Caco-2 (cell line): ENCODE data around the gene TRIM54. TPM values are rescaled to one million over a fixed set of nuclear protein-coding genes. Genes with fewer than 3 reads are reported as not detected.

Experiments
- BruUV-seq: library from RNA; stranded (reverse); fragments of 400-500 nt; replicated peaks from 2 replicates; lab custom pipeline; 2021; lab: Mats Ljungman, UMichigan
- CTCF ChIA-PET: fragments of 300-600 bp; sonication (Branson Sonifier 250); formaldehyde crosslinking; loops from one replicate; lab custom pipeline; 2022; ENCODE audit warnings: antibody characterized with exemption; lab: Charles Lee
- POLR2A ChIA-PET: fragments of 300-600 bp; sonication (Branson Sonifier 250); formaldehyde crosslinking; loops from one replicate; lab custom pipeline; 2022; ENCODE audit warnings: antibody characterized with exemption; lab: Charles Lee
- DNase-seq, 2 experiments: peaks; one replicate each; pipeline versions ENCODE4 v3.0.0 to v3.0.0-alpha.2; 2020 to 2022
- H3K27me3 ChIP-seq: replicated peaks from 2 replicates; pipeline ENCODE4 v1.6.0; 2011; ENCODE audit warnings: low read length; ENCODE audit not compliant: control insufficient read depth, insufficient read depth
- H3K36me3 ChIP-seq: 2 replicates; pipeline ENCODE4 v1.5.1; 2011; ENCODE audit warnings: low read length; ENCODE audit not compliant: control insufficient read depth, insufficient read depth
- H3K4me1 ChIP-seq: fragments of 250-450 bp; sonication (Bioruptor Pico); 2 replicates; pipeline ENCODE4 v1.5.1; 2020; ENCODE audit warnings: mild to moderate bottlenecking
- H3K4me3 ChIP-seq: 2 replicates; pipeline ENCODE4 v1.5.1; 2011; ENCODE audit warnings: low read depth, mild to moderate bottlenecking, control low read depth, low read length
- H3K9me3 ChIP-seq: fragments of 250-450 bp; sonication (Bioruptor Pico); 2 replicates; pipeline ENCODE4 v1.5.1; 2020; ENCODE audit warnings: mild to moderate bottlenecking, moderate library complexity
- H3K27ac Mint-ChIP-seq: one replicate; pipeline ENCODE4 v1.8.0; 2022; ENCODE audit warnings: mixed read lengths; ENCODE audit not compliant: unreplicated experiment
- H3K27me3 Mint-ChIP-seq: one replicate; pipeline ENCODE4 v1.8.0; 2022; ENCODE audit warnings: mixed read lengths; ENCODE audit not compliant: insufficient read depth, unreplicated experiment
- H3K36me3 Mint-ChIP-seq: one replicate; pipeline ENCODE4 v1.8.0; 2022; ENCODE audit warnings: mild to moderate bottlenecking, mixed read lengths; ENCODE audit not compliant: insufficient read depth, unreplicated experiment
- H3K4me1 Mint-ChIP-seq: one replicate; pipeline ENCODE4 v1.8.0; 2022; ENCODE audit warnings: low read depth, mixed read lengths; ENCODE audit not compliant: unreplicated experiment
- H3K4me3 Mint-ChIP-seq: one replicate; pipeline ENCODE4 v1.8.0; 2022; ENCODE audit warnings: mild to moderate bottlenecking, moderate library complexity, mixed read lengths; ENCODE audit not compliant: unreplicated experiment
- H3K9me3 Mint-ChIP-seq: one replicate; pipeline ENCODE4 v1.8.0; 2022; ENCODE audit warnings: mixed read lengths; ENCODE audit not compliant: unreplicated experiment
- intact Hi-C: fragments of 100-400 bp; cut with micrococcal nuclease; formaldehyde crosslinking; loops from one replicate; pipeline ENCODE4 v1.10.0; 2022; ENCODE audit not compliant: unreplicated experiment
- total RNA-seq: library from RNA; stranded (reverse); gene quantifications from 2 replicates; pipeline ENCODE4 v1.2.3, GENCODE V29; 2022
- TF ChIP-seq, protein P1 (sequence below), 2 experiments: fragments of 200-600 bp in 1 of 2; IDR thresholded peaks; 1 replicate in 1 of 2; 2 replicates in 1 of 2; pipeline versions ENCODE4 v1.5.1 to v1.8.0; 2011 to 2022; ENCODE audit warnings: antibody characterized with exemption in 1 of 2, control low read depth in 1 of 2, inconsistent platforms in 1 of 2, low read depth in 1 of 2, low read length in 1 of 2, mild to moderate bottlenecking in 1 of 2, moderate library complexity in 1 of 2; ENCODE audit not compliant: insufficient read depth in 1 of 2, severe bottlenecking in 1 of 2, unreplicated experiment in 1 of 2

The TRIM54 gene
- total RNA-seq, 1 experiment from 2014 or later, result 0.25 TPM

DNA sequence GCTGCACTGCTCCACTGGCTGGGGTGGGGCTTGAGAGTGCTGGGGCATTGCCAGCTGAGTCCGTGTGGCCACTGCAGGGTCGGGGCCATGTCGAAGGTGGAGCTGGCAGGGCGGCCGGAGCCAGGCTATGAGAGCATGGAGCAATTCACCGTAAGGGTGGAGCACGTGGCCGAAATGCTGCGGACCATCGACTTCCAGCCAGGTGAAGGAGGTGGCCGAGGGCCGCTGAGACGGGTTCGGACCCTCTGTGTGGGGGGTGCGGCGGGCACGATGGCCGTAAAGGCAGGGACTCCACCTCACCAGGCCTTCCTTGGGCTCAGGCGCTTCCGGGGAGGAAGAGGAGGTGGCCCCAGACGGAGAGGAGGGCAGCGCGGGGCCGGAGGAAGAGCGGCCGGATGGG, 23.9 kb downstream of the TRIM54 start:
- TF ChIP-seq, protein P1, sequence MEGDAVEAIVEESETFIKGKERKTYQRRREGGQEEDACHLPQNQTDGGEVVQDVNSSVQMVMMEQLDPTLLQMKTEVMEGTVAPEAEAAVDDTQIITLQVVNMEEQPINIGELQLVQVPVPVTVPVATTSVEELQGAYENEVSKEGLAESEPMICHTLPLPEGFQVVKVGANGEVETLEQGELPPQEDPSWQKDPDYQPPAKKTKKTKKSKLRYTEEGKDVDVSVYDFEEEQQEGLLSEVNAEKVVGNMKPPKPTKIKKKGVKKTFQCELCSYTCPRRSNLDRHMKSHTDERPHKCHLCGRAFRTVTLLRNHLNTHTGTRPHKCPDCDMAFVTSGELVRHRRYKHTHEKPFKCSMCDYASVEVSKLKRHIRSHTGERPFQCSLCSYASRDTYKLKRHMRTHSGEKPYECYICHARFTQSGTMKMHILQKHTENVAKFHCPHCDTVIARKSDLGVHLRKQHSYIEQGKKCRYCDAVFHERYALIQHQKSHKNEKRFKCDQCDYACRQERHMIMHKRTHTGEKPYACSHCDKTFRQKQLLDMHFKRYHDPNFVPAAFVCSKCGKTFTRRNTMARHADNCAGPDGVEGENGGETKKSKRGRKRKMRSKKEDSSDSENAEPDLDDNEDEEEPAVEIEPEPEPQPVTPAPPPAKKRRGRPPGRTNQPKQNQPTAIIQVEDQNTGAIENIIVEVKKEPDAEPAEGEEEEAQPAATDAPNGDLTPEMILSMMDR (IDR thresholded peaks at IDR 0.05; ENCODE audit: insufficient read depth in 1 of 2, low read depth in 1 of 2, low read length in 1 of 2, severe bottlenecking in 1 of 2, unreplicated experiment in 1 of 2), result no peak
- Mint-ChIP-seq H3K27me3 (peaks cover 3% of the 10 kb centered on the region), H3K4me1 (no peaks in the 10 kb centered on the region), H3K27ac (no peak overlapping the region), H3K36me3 (peaks cover 7% of the 10 kb centered on the region), H3K9me3 (no peaks in the 10 kb centered on the region), H3K4me3 (peak overlapping the region; percentile 33)
- ChIA-PET CTCF (no interaction called here), POLR2A (no interaction called here)
- intact Hi-C loops, result no loop called here
- no TSS peak for BruUV-seq
- H3K4me1 ChIP-seq, result peaks cover 6% of the 10 kb centered on the region; the same call in 1 of the 2 replicates
- no peaks in the 10 kb centered on the region for H3K36me3 ChIP-seq
- H3K9me3 ChIP-seq, result no peaks in the 10 kb centered on the region
- DNase-seq, result no peak
- no peak overlapping the region for H3K4me3 ChIP-seq
- H3K27me3 ChIP-seq, result no peaks in the 10 kb centered on the region

DNA sequence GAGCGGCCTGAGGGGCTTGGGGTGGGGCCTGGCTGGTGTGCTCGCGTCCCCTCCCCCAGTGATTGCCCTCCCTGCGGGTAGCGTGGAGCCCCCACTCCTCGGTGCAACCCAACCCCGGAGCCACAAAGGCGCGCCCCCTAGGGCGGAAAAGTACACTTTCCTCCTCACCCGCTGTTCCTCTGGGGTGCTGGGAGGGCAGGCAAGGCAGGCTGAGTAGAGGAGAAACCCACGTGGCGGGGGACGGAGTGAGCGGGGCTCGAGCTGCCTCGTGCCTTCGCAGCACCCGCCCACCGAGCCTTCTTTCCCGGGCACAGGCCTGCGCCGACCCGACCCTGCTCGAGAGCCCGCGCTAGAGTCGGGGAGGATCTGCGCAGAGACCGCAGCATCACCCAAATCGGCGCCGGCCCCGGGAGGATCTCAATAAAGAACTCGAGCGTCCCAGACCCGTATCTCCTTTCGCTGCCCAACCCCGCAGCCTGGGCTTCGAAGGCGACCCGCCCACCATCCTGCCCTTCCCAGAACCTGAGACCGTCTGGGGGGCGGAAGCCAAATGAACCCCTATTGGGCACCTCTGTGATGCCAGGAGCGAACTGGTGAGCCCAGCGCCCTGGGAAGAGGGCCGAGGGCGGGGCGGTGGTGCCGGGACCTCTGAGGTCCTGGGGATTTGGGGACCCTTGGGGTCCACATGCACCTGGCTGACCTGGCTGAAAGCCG, 24.5 kb downstream of the TRIM54 start:
- no peaks in the 10 kb centered on the region for H3K27me3 ChIP-seq
- Mint-ChIP-seq H3K27ac (no peak overlapping the region), H3K36me3 (peaks cover 7% of the 10 kb centered on the region), H3K9me3 (no peaks in the 10 kb centered on the region), H3K4me1 (no peaks in the 10 kb centered on the region), H3K4me3 (peak overlapping the region; percentile 58), H3K27me3 (peaks cover 3% of the 10 kb centered on the region)
- TF ChIP-seq, protein P1 (IDR thresholded peaks at IDR 0.05; ENCODE audit: insufficient read depth in 1 of 2, low read depth in 1 of 2, low read length in 1 of 2, severe bottlenecking in 1 of 2, unreplicated experiment in 1 of 2), result no peak
- DNase-seq, result no peak
- ChIA-PET CTCF (no interaction called here), POLR2A (no interaction called here)
- no peaks in the 10 kb centered on the region for H3K36me3 ChIP-seq
- H3K9me3 ChIP-seq, result no peaks in the 10 kb centered on the region
- peaks cover 6% of the 10 kb centered on the region for H3K4me1 ChIP-seq
- H3K4me3 ChIP-seq, result no peak overlapping the region
- no TSS peak for BruUV-seq
- intact Hi-C loops, result no loop called here

DNA sequence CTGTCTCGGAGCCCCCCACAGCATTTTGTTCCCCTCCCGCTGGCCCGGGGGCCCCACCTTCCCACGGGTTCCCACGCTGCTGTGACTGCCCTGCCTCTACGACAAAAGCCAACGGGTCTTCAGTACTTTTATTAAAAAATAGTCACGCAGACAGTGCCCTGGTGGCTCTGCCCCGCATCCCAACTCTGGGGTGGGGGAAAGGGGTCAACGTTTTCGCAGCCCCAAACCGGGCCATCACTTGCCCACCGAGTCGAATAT, 25.0 kb downstream of the TRIM54 start:
- BruUV-seq, result no TSS peak
- H3K36me3 ChIP-seq, result no peaks in the 10 kb centered on the region
- no peak overlapping the region for H3K27ac Mint-ChIP-seq
- peaks cover 4% of the 10 kb centered on the region for H3K4me1 Mint-ChIP-seq
- peak overlapping the region; percentile 19; the same call in 1 of the 2 replicates for H3K4me3 ChIP-seq
- H3K27me3 ChIP-seq, result no peaks in the 10 kb centered on the region
- peaks cover 7% of the 10 kb centered on the region for H3K36me3 Mint-ChIP-seq
- H3K4me3 Mint-ChIP-seq, result peak overlapping the region; percentile 58
- POLR2A ChIA-PET, result no interaction called here
- peaks cover 3% of the 10 kb centered on the region for H3K27me3 Mint-ChIP-seq
- CTCF ChIA-PET, result interaction anchor here (1.1 kb wide), 1 partner anchor 14 kb away, joined by 3 read pairs; no protein-coding TSS in a partner anchor
- no peaks in the 10 kb centered on the region for H3K9me3 Mint-ChIP-seq
- DNase-seq, result no peak
- intact Hi-C loops, result no loop called here
- H3K9me3 ChIP-seq, result no peaks in the 10 kb centered on the region
- TF ChIP-seq, protein P1 (IDR thresholded peaks at IDR 0.05; ENCODE audit: insufficient read depth in 1 of 2, low read depth in 1 of 2, low read length in 1 of 2, severe bottlenecking in 1 of 2, unreplicated experiment in 1 of 2), result no peak
- peaks cover 11% of the 10 kb centered on the region for H3K4me1 ChIP-seq
